Measurements from ENCODE around the gene GATA5. TPM values are rescaled to one million over a fixed set of nuclear protein-coding genes. Genes with fewer than 3 reads are reported as not detected.

GATA5 gene
- total and polyA plus RNA-seq, 10 of the 15 experiments (the other 5 are each of a cell fraction or from before 2014, with no cell fraction given), result not detected

GRCh38 chr20:62489186-62489931 lies 13.6 kb upstream of the GATA5 start (continued):
- TF ChIP-seq, protein P1, sequence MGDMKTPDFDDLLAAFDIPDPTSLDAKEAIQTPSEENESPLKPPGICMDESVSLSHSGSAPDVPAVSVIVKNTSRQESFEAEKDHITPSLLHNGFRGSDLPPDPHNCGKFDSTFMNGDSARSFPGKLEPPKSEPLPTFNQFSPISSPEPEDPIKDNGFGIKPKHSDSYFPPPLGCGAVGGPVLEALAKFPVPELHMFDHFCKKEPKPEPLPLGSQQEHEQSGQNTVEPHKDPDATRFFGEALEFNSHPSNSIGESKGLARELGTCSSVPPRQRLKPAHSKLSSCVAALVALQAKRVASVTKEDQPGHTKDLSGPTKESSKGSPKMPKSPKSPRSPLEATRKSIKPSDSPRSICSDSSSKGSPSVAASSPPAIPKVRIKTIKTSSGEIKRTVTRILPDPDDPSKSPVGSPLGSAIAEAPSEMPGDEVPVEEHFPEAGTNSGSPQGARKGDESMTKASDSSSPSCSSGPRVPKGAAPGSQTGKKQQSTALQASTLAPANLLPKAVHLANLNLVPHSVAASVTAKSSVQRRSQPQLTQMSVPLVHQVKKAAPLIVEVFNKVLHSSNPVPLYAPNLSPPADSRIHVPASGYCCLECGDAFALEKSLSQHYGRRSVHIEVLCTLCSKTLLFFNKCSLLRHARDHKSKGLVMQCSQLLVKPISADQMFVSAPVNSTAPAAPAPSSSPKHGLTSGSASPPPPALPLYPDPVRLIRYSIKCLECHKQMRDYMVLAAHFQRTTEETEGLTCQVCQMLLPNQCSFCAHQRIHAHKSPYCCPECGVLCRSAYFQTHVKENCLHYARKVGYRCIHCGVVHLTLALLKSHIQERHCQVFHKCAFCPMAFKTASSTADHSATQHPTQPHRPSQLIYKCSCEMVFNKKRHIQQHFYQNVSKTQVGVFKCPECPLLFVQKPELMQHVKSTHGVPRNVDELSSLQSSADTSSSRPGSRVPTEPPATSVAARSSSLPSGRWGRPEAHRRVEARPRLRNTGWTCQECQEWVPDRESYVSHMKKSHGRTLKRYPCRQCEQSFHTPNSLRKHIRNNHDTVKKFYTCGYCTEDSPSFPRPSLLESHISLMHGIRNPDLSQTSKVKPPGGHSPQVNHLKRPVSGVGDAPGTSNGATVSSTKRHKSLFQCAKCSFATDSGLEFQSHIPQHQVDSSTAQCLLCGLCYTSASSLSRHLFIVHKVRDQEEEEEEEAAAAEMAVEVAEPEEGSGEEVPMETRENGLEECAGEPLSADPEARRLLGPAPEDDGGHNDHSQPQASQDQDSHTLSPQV (IDR thresholded peaks at IDR 0.05), result no peak
- TF ChIP-seq ETV6 (conservative IDR thresholded peaks at IDR 0.05 in 1 of 2, IDR thresholded peaks at IDR 0.05 in 1 of 2; ENCODE audit: borderline replicate concordance in 1 of 2, low read depth in 1 of 2), result no peak
- TF ChIP-seq SMARCA5 (IDR thresholded peaks at IDR 0.05), result no peak
- TF ChIP-seq FOXK2 (IDR thresholded peaks at IDR 0.05), result no peak
- TF ChIP-seq HDGF (IDR thresholded peaks at IDR 0.05), result no peak
- no peak for TF ChIP-seq BACH1 (IDR thresholded peaks at IDR 0.05; ENCODE audit: borderline replicate concordance)
- TF ChIP-seq, protein P2, sequence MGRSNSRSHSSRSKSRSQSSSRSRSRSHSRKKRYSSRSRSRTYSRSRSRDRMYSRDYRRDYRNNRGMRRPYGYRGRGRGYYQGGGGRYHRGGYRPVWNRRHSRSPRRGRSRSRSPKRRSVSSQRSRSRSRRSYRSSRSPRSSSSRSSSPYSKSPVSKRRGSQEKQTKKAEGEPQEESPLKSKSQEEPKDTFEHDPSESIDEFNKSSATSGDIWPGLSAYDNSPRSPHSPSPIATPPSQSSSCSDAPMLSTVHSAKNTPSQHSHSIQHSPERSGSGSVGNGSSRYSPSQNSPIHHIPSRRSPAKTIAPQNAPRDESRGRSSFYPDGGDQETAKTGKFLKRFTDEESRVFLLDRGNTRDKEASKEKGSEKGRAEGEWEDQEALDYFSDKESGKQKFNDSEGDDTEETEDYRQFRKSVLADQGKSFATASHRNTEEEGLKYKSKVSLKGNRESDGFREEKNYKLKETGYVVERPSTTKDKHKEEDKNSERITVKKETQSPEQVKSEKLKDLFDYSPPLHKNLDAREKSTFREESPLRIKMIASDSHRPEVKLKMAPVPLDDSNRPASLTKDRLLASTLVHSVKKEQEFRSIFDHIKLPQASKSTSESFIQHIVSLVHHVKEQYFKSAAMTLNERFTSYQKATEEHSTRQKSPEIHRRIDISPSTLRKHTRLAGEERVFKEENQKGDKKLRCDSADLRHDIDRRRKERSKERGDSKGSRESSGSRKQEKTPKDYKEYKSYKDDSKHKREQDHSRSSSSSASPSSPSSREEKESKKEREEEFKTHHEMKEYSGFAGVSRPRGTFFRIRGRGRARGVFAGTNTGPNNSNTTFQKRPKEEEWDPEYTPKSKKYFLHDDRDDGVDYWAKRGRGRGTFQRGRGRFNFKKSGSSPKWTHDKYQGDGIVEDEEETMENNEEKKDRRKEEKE (IDR thresholded peaks at IDR 0.05), result no peak
- no peak for TF ChIP-seq ASH2L (IDR thresholded peaks at IDR 0.05; ENCODE audit: borderline replicate concordance, low read depth)
- TF ChIP-seq, protein P3, sequence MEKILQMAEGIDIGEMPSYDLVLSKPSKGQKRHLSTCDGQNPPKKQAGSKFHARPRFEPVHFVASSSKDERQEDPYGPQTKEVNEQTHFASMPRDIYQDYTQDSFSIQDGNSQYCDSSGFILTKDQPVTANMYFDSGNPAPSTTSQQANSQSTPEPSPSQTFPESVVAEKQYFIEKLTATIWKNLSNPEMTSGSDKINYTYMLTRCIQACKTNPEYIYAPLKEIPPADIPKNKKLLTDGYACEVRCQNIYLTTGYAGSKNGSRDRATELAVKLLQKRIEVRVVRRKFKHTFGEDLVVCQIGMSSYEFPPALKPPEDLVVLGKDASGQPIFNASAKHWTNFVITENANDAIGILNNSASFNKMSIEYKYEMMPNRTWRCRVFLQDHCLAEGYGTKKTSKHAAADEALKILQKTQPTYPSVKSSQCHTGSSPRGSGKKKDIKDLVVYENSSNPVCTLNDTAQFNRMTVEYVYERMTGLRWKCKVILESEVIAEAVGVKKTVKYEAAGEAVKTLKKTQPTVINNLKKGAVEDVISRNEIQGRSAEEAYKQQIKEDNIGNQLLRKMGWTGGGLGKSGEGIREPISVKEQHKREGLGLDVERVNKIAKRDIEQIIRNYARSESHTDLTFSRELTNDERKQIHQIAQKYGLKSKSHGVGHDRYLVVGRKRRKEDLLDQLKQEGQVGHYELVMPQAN (conservative IDR thresholded peaks at IDR 0.05), result no peak
- TF ChIP-seq, protein P4, sequence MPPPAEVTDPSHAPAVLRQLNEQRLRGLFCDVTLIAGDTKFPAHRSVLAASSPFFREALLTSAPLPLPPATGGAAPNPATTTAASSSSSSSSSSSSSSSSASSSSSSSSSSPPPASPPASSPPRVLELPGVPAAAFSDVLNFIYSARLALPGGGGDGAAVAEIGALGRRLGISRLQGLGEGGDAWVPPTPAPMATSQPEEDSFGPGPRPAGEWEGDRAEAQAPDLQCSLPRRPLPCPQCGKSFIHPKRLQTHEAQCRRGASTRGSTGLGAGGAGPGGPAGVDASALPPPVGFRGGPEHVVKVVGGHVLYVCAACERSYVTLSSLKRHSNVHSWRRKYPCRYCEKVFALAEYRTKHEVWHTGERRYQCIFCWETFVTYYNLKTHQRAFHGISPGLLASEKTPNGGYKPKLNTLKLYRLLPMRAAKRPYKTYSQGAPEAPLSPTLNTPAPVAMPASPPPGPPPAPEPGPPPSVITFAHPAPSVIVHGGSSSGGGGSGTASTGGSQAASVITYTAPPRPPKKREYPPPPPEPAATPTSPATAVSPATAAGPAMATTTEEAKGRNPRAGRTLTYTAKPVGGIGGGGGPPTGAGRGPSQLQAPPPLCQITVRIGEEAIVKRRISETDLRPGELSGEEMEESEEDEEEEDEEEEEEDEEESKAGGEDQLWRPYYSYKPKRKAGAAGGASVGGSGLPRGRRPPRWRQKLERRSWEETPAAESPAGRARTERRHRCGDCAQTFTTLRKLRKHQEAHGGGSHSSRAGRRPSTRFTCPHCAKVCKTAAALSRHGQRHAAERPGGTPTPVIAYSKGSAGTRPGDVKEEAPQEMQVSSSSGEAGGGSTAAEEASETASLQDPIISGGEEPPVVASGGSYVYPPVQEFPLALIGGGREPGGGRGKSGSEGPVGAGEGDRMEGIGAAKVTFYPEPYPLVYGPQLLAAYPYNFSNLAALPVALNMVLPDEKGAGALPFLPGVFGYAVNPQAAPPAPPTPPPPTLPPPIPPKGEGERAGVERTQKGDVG (CRISPR knock-in tag; IDR thresholded peaks at IDR 0.05), result no peak
- no peak for TF ChIP-seq SIX5 (IDR thresholded peaks at IDR 0.05; ENCODE audit: low read depth, low read length, severe bottlenecking)
- TF ChIP-seq BCL11A (IDR thresholded peaks at IDR 0.05; ENCODE audit: low read depth, low read length), result no peak
- no peak for TF ChIP-seq STAT3 (IDR thresholded peaks at IDR 0.05; ENCODE audit: low read depth, low read length)
- no peak for TF ChIP-seq ZNF24 (IDR thresholded peaks at IDR 0.05)
